Breast epithelium (tissue), 4 donors: ENCODE data around the gene PXDN. TPM values are rescaled to one million over a fixed set of nuclear protein-coding genes. Genes with fewer than 3 reads are reported as not detected.

ENCODE experiments used
- DNase-seq, 2 donors: peaks; one replicate each; pipeline ENCODE4 v3.0.0-alpha.2; 2019; ENCODE audit warnings: low spot score in 2 of 2
- H3K27ac ChIP-seq, 2 donors: fragments of 200-600 bp; sonication (generic) in 1 of 2; one replicate each; pipeline ENCODE4 v1.5.1; 2016 to 2019; ENCODE audit warnings: mild to moderate bottlenecking in 1 of 2
- H3K27me3 ChIP-seq, 2 donors: fragments of 200-600 bp; sonication (generic) in 1 of 2; one replicate each; pipeline versions ENCODE4 v1.5.1 to v1.6.0; 2017 to 2019; ENCODE audit warnings: control low read depth in 1 of 2, mild to moderate bottlenecking in 1 of 2
- H3K36me3 ChIP-seq: fragments of 200-600 bp; one replicate; pipeline ENCODE4 v1.5.1; 2019
- H3K4me1 ChIP-seq, 2 donors: fragments of 200-600 bp; sonication (generic); one replicate each; pipeline ENCODE4 v1.5.1; 2016 to 2019; ENCODE audit warnings: control low read depth in 1 of 2
- H3K4me3 ChIP-seq, 3 donors: fragments of 200-600 bp; sonication (generic); 1 replicate in 2 of 3; 2 replicates in 1 of 3; pipeline ENCODE4 v1.5.1; 2016 to 2019; ENCODE audit warnings: mild to moderate bottlenecking in 3 of 3, moderate library complexity in 2 of 3
- H3K9me3 ChIP-seq, 2 donors: fragments of 200-600 bp; sonication (generic) in 1 of 2; one replicate each; pipeline ENCODE4 v1.5.1; 2016 to 2019; ENCODE audit warnings: control low read depth in 1 of 2
- POLR2A ChIP-seq: fragments of 450-650 bp; IDR thresholded peaks from one replicate; pipeline ENCODE4 v1.6.1; 2016; ENCODE audit warnings: antibody characterized with exemption, mild to moderate bottlenecking, moderate library complexity
- POLR2AphosphoS5 ChIP-seq, 3 donors: sonication (generic); formaldehyde crosslinking; IDR thresholded peaks; one replicate each; pipeline ENCODE4 v1.6.1; 2017; ENCODE audit warnings: antibody characterized with exemption in 3 of 3
- intact Hi-C: fragments of 100-400 bp; cut with DNase I; formaldehyde crosslinking; loops from one replicate; pipeline ENCODE4 v1.15.1; 2023; ENCODE audit warnings: low total_unique reads
- total RNA-seq, 3 donors: library from RNA; depleted of rRNA; stranded (reverse); fragments of >200 nt; gene quantifications; one replicate each; pipeline ENCODE4 v1.1.0, GENCODE V29; 2016
- TF ChIP-seq, protein P1 (sequence below), 3 donors: fragments of 450-650 bp; IDR thresholded peaks; one replicate each; pipeline ENCODE4 v1.5.1; 2016 to 2017; ENCODE audit warnings: antibody characterized with exemption in 3 of 3, mild to moderate bottlenecking in 3 of 3, moderate library complexity in 3 of 3

The PXDN gene
- total RNA-seq, 3 donors from 2014 or later, result 42.4 to 108 (median 64.2) TPM

DNA sequence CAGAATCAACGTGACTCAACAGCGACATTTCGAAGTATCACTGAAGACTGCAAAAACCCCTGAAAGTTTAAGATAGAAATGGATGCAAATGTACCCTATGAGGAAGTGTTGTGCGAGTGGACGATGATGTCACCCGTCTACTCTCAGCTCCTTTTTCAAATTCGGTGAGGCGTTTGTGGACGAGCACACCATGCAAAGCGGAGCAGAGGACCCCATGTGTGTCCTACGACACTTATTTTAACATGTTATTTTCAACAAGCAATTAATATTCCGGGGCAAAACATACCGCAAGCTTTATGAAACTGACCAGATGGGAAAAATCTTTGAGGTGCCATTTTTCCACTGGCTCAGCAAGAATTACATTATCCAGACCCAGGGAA lies 2.0 kb downstream of the PXDN start:
- DNase-seq, result no peak
- TF ChIP-seq, protein P1, sequence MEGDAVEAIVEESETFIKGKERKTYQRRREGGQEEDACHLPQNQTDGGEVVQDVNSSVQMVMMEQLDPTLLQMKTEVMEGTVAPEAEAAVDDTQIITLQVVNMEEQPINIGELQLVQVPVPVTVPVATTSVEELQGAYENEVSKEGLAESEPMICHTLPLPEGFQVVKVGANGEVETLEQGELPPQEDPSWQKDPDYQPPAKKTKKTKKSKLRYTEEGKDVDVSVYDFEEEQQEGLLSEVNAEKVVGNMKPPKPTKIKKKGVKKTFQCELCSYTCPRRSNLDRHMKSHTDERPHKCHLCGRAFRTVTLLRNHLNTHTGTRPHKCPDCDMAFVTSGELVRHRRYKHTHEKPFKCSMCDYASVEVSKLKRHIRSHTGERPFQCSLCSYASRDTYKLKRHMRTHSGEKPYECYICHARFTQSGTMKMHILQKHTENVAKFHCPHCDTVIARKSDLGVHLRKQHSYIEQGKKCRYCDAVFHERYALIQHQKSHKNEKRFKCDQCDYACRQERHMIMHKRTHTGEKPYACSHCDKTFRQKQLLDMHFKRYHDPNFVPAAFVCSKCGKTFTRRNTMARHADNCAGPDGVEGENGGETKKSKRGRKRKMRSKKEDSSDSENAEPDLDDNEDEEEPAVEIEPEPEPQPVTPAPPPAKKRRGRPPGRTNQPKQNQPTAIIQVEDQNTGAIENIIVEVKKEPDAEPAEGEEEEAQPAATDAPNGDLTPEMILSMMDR (IDR thresholded peaks at IDR 0.05), result no peak
- TF ChIP-seq POLR2AphosphoS5 (IDR thresholded peaks at IDR 0.05) (no peak), POLR2A (no peak)
- H3K4me3 ChIP-seq, result peak overlapping the region; percentile 77 to 98 (median 83)
- H3K27ac ChIP-seq, result peak overlapping the region; percentile 93 to 97
- intact Hi-C loops, result no loop called here
- H3K36me3 ChIP-seq, result no peaks in the 10 kb centered on the region
- H3K27me3 ChIP-seq, result no peaks in the 10 kb centered on the region
- no peaks in the 10 kb centered on the region for H3K4me1 ChIP-seq
- no peaks in the 10 kb centered on the region for H3K9me3 ChIP-seq

DNA sequence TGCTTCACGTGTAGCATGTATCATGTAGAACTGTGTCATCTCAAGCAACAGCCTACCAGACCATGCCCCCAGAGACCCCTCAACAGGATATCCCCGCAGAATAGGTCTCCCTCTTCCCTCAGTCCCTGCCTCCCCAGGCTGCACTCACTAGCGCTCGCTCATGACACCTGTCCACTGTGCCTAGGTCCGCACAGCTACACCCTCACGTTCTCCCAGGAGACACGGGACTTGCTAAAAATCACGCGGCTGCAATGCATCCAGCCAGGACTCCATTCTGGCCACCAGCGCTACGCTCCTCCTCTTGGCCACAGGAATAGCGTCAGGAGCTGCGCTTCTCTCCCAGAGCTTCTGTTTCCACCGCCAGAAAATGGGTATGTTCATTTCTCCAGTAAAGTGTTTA lies 2.5 kb downstream of the PXDN start:
- TF ChIP-seq POLR2A, result no peak
- TF ChIP-seq, protein P1 (IDR thresholded peaks at IDR 0.05), result no peak
- no peak for TF ChIP-seq POLR2AphosphoS5 (IDR thresholded peaks at IDR 0.05)
- Histone ChIP-seq H3K9me3 (no peaks in the 10 kb centered on the region), H3K27ac (peak overlapping the region in 1 of 2 donors; percentile 12), H3K4me1 (no peaks in the 10 kb centered on the region), H3K36me3 (no peaks in the 10 kb centered on the region), H3K4me3 (peak overlapping the region in 1 of 3 donors; percentile 98), H3K27me3 (no peaks in the 10 kb centered on the region)
- intact Hi-C loops, result no loop called here
- no peak for DNase-seq

DNA sequence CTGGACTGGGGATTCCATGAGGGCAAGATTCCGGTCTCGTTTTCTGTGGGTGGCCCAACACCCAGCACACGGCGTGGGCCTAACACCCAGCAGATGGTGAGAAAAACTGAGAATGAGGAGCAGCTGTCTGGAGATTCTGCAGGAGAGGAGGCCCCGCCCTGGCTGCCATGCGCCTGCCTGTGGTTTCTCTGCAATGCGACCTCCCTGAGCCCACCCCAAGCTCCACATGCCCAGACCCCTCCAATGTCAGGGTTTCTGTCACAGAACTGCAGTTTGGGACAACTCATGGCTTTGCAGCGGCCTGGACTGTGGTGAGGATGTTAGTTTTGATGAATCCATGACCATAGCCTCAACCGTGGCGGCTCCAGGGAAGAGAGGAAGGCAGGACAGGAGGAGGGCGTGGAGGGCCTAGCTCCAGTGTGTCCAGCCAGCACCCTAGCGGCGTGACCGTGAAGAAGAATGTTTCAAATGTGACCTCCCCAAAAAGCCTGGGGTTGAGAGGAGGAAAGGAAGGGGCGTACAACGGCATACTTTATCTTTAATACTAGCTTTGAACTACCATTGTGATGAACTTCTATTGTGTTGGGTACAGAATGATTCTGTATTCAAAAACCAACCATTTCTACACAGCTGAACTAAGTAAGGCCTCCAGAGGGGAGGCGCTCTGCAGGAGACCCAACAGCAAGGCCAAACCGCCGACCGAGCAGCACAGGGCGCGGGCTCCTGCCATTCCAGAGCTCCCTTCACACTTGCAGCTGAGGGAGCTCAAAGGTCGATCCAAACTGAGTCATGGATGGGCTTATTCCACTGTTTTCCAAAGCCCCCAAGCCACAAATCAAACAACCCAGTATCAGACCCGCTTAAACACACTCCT lies 3.4 kb downstream of the PXDN start:
- Histone ChIP-seq H3K36me3 (no peaks in the 10 kb centered on the region), H3K4me1 (no peaks in the 10 kb centered on the region), H3K4me3 (no peak overlapping the region), H3K27me3 (no peaks in the 10 kb centered on the region), H3K27ac (peak overlapping the region in 1 of 2 donors; percentile 52), H3K9me3 (no peaks in the 10 kb centered on the region)
- TF ChIP-seq POLR2A (no peak), POLR2AphosphoS5 (IDR thresholded peaks at IDR 0.05) (no peak)
- TF ChIP-seq, protein P1 (IDR thresholded peaks at IDR 0.05), result no peak
- DNase-seq, result no peak
- intact Hi-C loops, result no loop called here

DNA sequence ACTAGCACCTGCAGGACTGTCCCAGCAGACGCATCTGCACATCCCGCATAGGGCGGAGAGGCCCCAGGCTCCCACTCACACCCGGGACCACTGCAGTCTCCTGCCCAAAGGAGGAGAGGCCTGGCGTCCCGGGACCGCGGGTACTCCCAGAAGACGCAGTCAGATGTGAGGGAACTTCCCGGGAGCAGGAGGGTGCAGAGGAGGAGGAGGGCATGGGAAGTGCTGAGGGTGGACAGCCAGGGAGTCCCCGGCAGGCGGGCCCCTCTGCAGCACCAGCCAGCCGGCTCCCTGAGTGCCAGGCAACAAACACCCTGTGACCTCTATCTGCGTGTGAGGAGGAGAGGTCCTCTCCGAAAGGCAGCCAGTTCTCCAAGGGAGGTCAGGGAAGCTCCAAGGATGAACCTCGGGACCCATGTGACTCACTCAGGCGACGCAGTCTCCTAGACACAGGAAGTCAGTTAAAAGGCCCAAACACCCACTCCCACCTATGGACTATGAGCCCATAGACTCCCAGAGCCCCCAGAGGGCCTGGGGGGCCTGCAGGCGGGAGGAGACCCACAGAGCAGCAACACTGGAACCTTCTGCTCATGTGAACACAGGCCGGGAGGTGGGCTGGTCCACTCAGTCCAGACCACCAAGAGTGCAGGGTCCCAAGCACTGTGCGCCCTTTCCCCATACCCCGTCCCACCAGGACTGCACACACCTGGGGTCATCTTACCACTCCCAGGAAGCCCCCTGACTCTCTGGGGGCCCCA lies 4.2 kb downstream of the PXDN start:
- no peak for DNase-seq
- Histone ChIP-seq H3K9me3 (peaks cover 0 to 7% of the 10 kb centered on the region in 2 donors), H3K4me3 (no peak overlapping the region), H3K4me1 (no peaks in the 10 kb centered on the region), H3K36me3 (no peaks in the 10 kb centered on the region), H3K27me3 (no peaks in the 10 kb centered on the region), H3K27ac (peak overlapping the region in 1 of 2 donors; percentile 52)
- TF ChIP-seq POLR2A (no peak), POLR2AphosphoS5 (IDR thresholded peaks at IDR 0.05) (no peak)
- TF ChIP-seq, protein P1 (IDR thresholded peaks at IDR 0.05), result no peak
- intact Hi-C loops, result no loop called here
